GM21528 (cell line): Measurements from ENCODE around the gene PLCG2.

Experiments used
- ATAC-seq: cut with Tn5 transposase; IDR thresholded peaks from one replicate; pipeline ENCODE4 v1.9.1; 2021; ENCODE audit warnings: mild to moderate bottlenecking, moderate library complexity; ENCODE audit not compliant: unreplicated experiment, low FRiP score

The PLCG2 gene

GRCh38 chr16:81837312-81837751 lies 58.2 kb downstream of the PLCG2 start:
- ATAC-seq: no peak

GRCh38 chr16:81838794-81839193 lies 59.7 kb downstream of the PLCG2 start:
- ATAC-seq: no peak

- peak; percentile 54 for ATAC-seq
Observed at GRCh38 chr16:81841722-81842121, 62.6 kb downstream of the PLCG2 start.

DNA sequence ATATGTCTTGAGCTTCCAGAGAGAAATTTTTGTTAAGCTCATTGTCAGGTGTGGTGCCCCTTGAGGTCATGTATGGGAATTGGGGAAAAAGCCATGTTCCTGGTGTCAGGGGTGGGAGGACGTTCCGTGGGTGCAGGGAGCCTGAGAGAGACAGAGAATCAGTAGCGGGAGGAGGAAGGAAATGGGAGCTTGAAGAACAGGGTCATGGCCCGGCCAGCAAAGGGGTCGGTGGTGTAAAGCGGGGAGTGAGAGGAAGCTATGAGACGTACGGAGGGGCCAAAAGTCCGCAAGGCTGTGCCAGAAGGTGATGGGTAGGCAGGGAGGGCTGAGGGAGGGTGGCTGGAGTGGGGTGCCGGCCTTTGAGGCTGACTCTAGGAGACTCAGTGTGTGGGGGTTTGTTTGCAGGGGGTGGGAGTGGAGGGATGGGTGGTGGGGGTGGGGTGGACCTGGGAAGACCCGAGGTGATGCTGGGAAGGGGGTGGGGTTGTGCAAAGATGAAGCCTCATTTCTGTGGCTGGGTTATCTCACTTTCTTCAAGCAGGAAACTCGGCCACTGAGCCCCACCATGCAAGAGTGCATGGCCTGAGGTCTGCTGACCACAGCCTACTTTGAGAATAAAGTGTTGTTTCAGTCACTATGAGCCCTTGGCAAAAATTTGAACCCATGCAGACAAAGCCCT lies 63.6 kb downstream of the PLCG2 start:
- no peak for ATAC-seq

DNA sequence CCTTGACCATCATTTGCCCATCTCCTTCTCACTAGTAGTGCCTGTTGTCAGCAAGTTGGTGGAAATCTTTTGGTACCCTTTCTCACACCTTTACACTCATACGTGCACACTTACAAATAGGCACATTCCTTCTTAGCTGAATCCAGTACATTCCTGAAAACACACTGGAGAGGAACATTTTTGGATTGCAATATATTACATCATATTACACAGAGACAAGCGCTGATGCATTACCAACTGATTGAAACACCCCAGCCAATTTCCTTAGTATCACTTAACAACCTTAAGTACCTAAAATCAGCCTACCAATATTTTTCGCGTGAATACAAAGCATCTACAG lies 64.1 kb downstream of the PLCG2 start:
- no peak for ATAC-seq

- ATAC-seq: no peak
Observed at GRCh38 chr16:81843683-81844082, 64.6 kb downstream of the PLCG2 start.

DNA sequence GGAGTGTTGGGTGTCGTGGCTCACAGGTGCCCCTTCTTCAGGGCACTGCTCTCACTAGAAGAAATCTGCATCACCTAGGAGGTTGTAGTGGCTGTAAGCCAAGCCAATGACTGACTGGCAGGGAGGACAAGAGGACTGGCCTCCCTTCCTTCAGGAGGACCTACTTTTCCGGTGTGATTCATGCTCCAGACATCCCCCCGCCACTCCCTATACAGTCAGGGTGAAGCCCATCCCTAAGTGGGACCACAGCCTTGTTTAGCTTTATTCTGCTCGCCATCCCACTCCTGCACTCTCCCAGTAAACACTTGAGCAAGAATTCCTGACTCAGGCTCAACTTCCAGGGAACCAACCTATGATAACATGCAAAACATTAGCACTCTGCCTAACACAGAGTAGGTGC lies 67.0 kb downstream of the PLCG2 start:
- ATAC-seq: no peak

GRCh38 chr16:81848306-81848853 lies 69.3 kb downstream of the PLCG2 start:
- no peak for ATAC-seq

DNA sequence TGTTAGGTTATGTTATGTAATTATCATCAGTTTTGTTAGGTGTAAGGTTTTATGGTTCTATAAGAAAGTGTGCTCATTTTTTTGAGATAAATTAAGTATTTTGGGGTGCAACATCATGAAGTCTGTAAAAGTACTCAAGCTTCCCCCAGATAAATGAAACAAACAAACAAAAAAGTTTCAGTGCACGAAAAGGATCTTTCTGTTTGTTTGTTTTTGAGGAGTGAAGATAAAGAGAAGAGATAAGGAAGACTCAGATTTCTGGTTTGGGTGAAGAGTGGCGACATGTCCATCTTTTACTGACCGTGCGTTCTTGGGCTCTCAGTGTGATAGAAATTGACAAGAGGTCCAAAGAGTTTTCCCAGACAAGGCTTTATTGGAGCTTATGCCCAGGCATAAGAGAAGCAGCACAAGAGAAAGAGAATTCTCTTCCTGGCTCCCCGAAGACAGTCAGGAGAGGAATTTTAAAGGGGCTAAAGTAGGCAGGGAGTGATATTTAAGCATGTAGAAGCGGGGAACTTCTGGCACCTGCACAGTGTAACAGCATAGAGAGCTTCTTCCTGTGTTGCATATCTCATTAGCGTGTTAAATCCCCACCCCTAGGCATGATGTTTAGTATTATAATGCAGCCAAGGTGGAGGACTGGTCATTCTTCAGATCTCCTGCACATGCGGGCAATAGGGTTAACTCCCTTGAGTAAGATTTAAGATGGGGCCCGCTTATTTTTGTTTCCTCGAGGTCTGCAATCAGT lies 71.3 kb downstream of the PLCG2 start:
- ATAC-seq: no peak

DNA sequence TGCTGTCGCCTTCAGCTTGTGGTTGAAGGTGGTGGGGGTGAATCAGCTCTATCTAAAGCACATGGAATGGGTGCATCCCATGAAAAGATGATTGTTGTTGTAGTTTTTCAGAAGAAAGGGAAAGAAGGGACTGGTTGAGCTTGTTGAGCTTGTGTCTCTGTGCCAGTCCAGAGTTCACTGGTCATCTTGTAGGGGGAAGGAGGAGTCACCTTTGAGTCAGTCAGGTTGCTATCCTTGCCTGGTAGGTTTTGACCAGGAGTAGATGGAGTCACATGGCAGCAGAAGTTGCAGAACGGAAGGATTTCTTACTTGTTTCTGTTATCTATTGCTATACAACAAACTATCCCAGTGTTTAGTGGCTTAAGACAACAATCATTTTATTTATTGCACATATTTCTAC lies 73.3 kb downstream of the PLCG2 start:
- ATAC-seq: no peak

DNA sequence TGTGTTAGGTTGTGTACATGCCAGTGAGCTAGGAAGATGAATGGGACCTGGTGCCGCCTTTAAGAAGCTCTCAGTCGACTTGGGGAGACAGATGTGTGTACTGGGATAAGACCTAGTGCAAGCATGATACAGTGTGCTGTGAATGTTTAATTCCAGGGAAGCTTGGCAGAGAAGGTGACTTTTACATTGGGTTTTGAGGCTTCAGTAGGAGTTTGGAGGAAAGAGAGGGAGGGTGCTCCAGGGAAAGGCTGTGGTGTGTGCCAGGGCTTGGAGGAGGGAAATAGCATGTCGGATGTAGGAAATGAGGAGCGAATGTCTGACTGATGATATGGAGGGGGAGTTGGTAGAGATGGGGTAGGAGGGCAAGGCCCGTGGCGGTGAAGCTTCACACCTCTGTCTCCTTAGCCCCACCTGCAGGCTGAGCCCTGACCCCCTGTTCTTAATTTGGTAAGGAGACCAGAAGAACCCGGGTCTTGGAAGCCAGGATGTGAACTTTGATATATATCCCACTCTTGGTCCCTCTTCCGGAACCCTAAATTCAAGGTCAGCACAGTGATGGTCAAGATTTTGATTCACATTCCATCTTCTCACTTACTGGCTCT lies 76.6 kb downstream of the PLCG2 start:
- ATAC-seq: no peak

DNA sequence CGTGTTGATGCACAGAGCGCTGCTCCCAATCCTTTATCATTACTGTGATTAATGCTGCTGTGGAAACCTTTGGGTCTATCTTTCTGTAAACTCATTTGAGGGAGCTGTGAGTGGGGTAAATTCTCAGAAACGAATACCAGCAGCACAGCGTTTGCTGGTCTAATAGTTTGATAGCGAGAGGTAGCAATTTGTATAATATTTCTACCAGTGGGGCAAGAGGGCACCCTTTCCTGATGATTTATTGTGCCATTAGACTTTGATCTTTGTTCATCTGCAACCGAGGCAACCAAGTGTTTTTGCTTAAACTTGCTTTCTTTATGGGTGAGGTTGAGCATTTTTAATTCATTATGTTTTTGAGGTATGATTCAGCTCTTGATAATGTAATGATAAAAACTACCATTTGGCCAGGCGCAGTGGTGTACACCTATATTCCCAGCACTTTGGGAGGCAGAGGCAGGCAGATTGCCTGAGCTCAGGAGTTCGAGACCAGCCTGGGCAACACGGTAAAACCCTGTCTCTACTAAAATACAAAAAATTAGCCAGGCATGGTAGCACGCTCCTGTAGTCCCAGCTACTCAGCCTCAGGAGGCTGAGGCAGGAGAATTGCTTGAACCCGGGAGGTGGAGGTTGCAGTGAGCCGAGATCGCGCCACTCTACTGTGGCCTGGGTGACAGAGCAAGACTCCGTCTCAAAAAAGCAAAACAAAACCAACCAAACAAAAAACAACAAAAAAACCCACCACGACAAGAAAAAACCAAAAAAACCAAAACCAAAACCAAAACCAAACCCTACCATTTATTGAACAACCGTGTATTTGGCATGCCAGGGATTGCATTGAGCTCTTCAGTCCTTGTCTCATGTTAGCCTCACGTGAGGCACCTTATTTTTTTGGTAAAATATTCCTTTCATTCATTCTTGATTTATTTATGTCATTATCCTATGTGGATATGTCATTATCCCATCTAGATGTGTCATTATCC lies 81.5 kb downstream of the PLCG2 start:
- no peak for ATAC-seq

DNA sequence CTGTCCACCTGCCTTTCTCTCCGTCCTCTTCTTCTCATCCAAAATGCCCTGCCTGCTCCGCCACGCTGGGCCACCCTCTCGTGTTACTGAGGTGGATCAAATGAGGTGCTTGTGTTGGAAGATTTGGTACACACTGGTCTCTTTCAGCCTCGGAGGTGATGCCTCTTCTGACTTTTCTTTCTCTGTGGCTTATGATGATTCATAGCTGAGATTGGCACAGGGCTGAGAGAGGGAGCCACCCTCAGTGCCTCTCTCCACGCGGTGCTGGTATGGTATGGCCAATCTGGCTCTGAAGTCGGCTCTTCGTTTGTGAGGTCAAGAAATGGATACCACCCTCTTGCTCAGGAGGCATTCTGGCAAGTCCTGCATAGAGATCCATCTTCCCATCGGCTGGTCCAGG lies 82.4 kb downstream of the PLCG2 start:
- no peak for ATAC-seq

- ATAC-seq: no peak
Observed at GRCh38 chr16:81861915-81862314, 82.8 kb downstream of the PLCG2 start.

GRCh38 chr16:81863630-81864352 lies 84.7 kb downstream of the PLCG2 start:
- peak; percentile 61 for ATAC-seq

- no peak for ATAC-seq
Observed at GRCh38 chr16:81864646-81865382, 85.7 kb downstream of the PLCG2 start.

DNA sequence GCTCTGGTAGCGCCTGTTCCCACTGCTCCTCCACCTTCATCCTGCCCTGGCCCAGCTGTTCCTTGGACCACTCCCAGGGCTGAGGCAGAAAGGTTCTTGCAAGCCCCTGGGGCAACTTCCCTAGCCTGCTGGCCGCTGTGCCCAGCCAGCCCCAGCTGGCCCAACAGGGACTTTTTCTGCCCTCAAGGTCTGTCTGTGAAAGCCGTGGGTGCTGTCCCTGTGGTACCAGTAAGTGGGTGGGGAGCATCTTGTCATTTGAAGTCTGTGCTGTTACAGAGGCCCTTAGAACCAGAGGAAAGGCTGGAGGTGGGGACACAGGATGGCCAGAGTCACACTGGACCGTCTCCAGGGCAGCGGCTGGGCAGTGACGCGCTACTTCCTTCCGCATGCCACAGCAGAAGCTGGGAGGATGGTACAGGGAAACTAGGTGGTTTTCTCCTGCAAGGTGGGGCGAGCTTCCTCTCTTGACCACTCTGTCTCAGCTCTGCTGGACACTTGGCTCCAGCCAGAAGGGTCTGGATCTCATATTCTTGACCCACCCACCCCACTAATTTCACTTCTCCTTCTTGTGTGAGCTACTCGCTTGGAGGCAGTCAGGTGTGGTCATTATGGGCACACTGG lies 87.8 kb downstream of the PLCG2 start:
- no peak for ATAC-seq

DNA sequence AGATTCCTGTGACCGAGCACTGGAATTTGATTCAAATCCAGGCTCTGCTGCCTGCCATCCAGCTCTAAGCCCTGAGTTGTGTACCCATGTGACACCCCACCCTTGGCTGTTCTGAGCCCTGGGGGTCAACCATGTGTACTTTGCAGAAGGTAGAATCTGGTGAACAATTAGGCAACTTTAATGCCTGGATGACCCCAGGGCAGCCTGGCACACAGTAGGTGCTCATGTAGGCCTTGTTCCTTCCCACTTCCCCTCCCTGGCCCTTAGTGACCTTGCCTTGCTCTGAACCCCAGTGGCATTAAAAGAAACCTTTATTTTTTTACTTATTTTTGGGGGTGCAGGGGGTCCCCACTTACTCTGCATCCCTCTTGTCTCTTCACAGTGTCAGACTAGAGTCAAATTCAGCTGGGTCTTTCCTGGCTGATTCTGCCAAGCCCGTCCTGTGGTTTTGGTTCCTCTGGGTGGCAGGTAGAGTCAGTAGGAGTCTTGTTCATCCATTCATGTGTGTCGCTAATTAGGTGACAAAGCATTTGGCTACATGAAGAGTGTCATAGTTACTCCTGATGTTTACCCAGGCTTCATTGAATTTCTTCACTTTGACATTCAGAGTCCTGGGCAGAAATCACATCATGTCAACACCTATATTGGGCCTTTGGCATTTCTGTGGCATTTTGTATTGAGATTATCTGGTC lies 89.1 kb downstream of the PLCG2 start:
- ATAC-seq: no peak
